Endothelial cell of umbilical vein (primary cell): ENCODE data around the gene SWI5. TPM values are rescaled to one million over a fixed set of nuclear protein-coding genes. Genes with fewer than 3 reads are reported as not detected.
A peak's percentile ranks its signal among the peaks of the same experiment; 100 is the strongest.

Source experiments
- BruUV-seq: library from RNA; stranded (reverse); fragments of 400-500 nt; replicated peaks from 2 replicates; lab custom pipeline; 2021; lab: Mats Ljungman, UMichigan
- CTCF ChIA-PET: fragments of 300-600, 350-600 bp; sonication (Branson Sonifier 250); formaldehyde crosslinking; loops from one replicate; lab custom pipeline; 2021; ENCODE audit warnings: antibody characterized with exemption, inconsistent platforms; lab: Charles Lee
- POLR2A ChIA-PET: fragments of 300-600, 350-600 bp; sonication (Branson Sonifier 250); formaldehyde crosslinking; loops from one replicate; lab custom pipeline; 2021; ENCODE audit warnings: antibody characterized with exemption, inconsistent platforms; lab: Charles Lee
- DNase-seq: peaks from one replicate; pipeline ENCODE4 v3.0.0-alpha.2; 2011; ENCODE audit warnings: low read depth, low spot score
- FAIRE-seq: peaks from 2 replicates; lab custom pipeline; 2011; peaks lifted over from hg19 to GRCh38; lab: Jason Lieb, UNC
- H2AFZ ChIP-seq: 2 replicates; pipeline ENCODE4 v1.6.0; 2012; ENCODE audit warnings: low read depth, low read length, control low read depth, inconsistent platforms
- H3K27ac ChIP-seq: 2 replicates; pipeline ENCODE4 v1.5.1; 2011; ENCODE audit warnings: low read depth, mild to moderate bottlenecking, control low read depth, low read length, moderate library complexity; ENCODE audit not compliant: insufficient read depth
- H3K27me3 ChIP-seq, 2 experiments: 2 replicates each; pipeline versions ENCODE4 v1.6.0 to v1.6.1; 2011; ENCODE audit warnings: low read length in 2 of 2, mixed read lengths in 1 of 2; ENCODE audit not compliant: control insufficient read depth in 2 of 2, insufficient read depth in 2 of 2
- H3K36me3 ChIP-seq, 2 experiments: 2 replicates in 1 of 2; 3 replicates in 1 of 2; pipeline ENCODE4 v1.5.1; 2011; ENCODE audit warnings: low read length in 2 of 2, mild to moderate bottlenecking in 1 of 2, moderate library complexity in 1 of 2; ENCODE audit not compliant: control insufficient read depth in 2 of 2, insufficient read depth in 2 of 2; ENCODE audit errors: extremely low read depth in 1 of 2
- H3K4me1 ChIP-seq: 3 replicates; pipeline ENCODE4 v1.5.1; 2011; ENCODE audit warnings: mild to moderate bottlenecking, low read length; ENCODE audit not compliant: control insufficient read depth, insufficient read depth; ENCODE audit errors: extremely low read depth
- H3K4me2 ChIP-seq: 2 replicates; pipeline ENCODE4 v1.6.1; 2011; ENCODE audit warnings: low read length, control low read depth, mixed read lengths; ENCODE audit not compliant: insufficient read depth
- H3K4me3 ChIP-seq, 3 experiments: fragments of 200-600 bp in 1 of 3; sonication (generic), shearing (Covaris generic) in 1 of 3; replicated peaks in 1 of 3; 2 replicates each; pipeline ENCODE4 v1.5.1; 2011 to 2016; ENCODE audit warnings: control low read depth in 3 of 3, low read length in 3 of 3, mild to moderate bottlenecking in 2 of 3, inconsistent platforms in 1 of 3, low read depth in 1 of 3, moderate library complexity in 1 of 3; ENCODE audit not compliant: insufficient read depth in 1 of 3
- H3K79me2 ChIP-seq: 2 replicates; pipeline ENCODE4 v1.6.0; 2012; ENCODE audit warnings: low read length, inconsistent platforms; ENCODE audit not compliant: control insufficient read depth, insufficient read depth
- H3K9ac ChIP-seq: replicated peaks from 2 replicates; pipeline ENCODE3; 2011; ENCODE audit warnings: low read length, control low read depth; ENCODE audit not compliant: insufficient read depth; ENCODE audit errors: extremely low read depth
- H3K9me1 ChIP-seq: replicated peaks from 3 replicates; pipeline ENCODE4 v1.6.0; 2011; ENCODE audit warnings: mild to moderate bottlenecking, low read length; ENCODE audit not compliant: control insufficient read depth, insufficient read depth; ENCODE audit errors: extremely low read depth
- H3K9me3 ChIP-seq: replicated peaks from 2 replicates; pipeline ENCODE4 v1.5.1; 2012; ENCODE audit warnings: low read length, inconsistent platforms; ENCODE audit not compliant: control insufficient read depth, insufficient read depth
- H4K20me1 ChIP-seq: replicated peaks from 2 replicates; pipeline ENCODE3; 2011; ENCODE audit warnings: mild to moderate bottlenecking, low read length; ENCODE audit not compliant: control insufficient read depth, insufficient read depth; ENCODE audit errors: extremely low read depth
- FOS ChIP-seq: IDR thresholded peaks from 2 replicates; pipeline ENCODE4 v1.6.1; 2011; ENCODE audit warnings: mild to moderate bottlenecking, low read length, moderate library complexity, borderline replicate concordance; ENCODE audit not compliant: insufficient read depth
- JUN ChIP-seq: IDR thresholded peaks from 2 replicates; pipeline ENCODE4 v1.6.1; 2011; ENCODE audit warnings: borderline replicate concordance, low read depth; ENCODE audit not compliant: insufficient read length, insufficient read depth
- POLR2A ChIP-seq: IDR thresholded peaks from 2 replicates; pipeline ENCODE4 v1.6.1; 2012; ENCODE audit warnings: low read depth, mild to moderate bottlenecking, control low read depth, low read length
- POLR2AphosphoS5 ChIP-seq: IDR thresholded peaks from 2 replicates; pipeline ENCODE4 v1.6.1; 2012; ENCODE audit warnings: low read depth, mild to moderate bottlenecking, control low read depth, low read length, moderate library complexity; ENCODE audit not compliant: insufficient read depth
- dilution Hi-C: fragments of 300-500 bp; cut with MboI; formaldehyde crosslinking; loops from one replicate; pipeline ENCODE4 v1.15.0; 2019; ENCODE audit warnings: low sequenced_read_pairs; ENCODE audit not compliant: extremely low pct_ligation_motif_present
- intact Hi-C: fragments of 100-400 bp; cut with micrococcal nuclease; formaldehyde crosslinking; loops from one replicate; pipeline ENCODE4 v1.10.0; 2022
- polyA plus RNA-seq, 4 experiments: library from polyadenylated mRNA; depleted of rRNA in 3 of 4; stranded (reverse) in 3 of 4; unstranded in 1 of 4; fragments of >200 nt; gene quantifications; 2 replicates each; pipeline versions ENCODE4 v1.2.1 to v1.2.3, GENCODE V29; 2011 to 2012; ENCODE audit warnings: missing spikeins in 1 of 4
- total RNA-seq: library from RNA; stranded (reverse); gene quantifications from 2 replicates; pipeline ENCODE4 v1.2.3, GENCODE V29; 2021
- TF ChIP-seq, protein P1 (sequence below), 2 donors: IDR thresholded peaks; 1 replicate in 1 of 2; 2 replicates in 1 of 2; pipeline ENCODE4 v1.5.1; 2011; ENCODE audit warnings: low read length in 2 of 2, mild to moderate bottlenecking in 2 of 2, moderate library complexity in 2 of 2, control low read depth in 1 of 2, inconsistent platforms in 1 of 2, low read depth in 1 of 2; ENCODE audit not compliant: insufficient read depth in 1 of 2; ENCODE audit errors: extremely low read depth in 1 of 2

Gene SWI5
- total and polyA plus RNA-seq, 2 donors (not counting 3 experiments of a cell fraction or from before 2014, with no cell fraction given), result 21.2 to 58.0 TPM

DNA sequence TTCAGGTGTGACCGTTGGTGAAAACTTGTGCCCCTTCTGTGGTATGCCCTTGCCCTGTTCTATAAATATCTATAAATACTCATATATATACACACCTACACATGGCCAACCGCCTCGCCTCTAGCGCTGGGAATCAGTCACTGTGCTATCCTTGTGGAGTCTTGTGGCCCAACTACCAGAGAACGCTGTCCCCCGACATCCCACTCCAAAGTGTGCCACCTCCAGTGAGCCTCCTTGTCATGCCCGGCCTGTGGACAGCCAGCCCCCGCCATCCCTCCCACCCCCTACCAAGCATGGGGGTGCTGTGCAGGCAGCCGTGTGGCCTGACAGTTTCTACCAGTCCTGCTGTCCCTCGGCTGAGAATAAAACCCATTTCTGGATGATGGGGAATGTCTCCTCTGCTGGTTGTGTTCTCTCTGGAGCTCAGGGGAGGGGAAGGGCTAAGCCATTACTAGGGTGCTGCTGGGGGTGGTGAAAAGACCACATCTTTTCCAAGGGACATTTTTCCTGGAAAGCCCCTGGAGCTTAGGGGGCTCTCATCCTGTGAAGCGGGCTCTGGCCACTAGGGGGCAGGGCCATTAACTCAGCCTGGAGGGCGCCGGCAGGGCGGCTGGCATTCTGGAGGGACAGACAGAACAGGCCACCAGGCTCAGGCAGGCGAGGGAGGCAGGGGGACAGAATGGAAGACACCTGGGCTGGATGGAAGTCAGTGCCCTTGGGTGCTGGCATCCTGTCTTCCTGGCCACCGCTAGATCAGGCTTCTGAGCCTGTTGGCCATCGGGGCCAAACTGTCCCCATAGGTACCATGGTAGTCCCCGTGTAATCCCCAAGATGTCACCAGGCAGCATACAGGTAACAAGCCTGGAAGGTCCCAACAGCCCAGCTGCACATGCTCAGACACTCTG, 21.0 kb upstream of the SWI5 start:
- dilution Hi-C loops (no loop called here), intact Hi-C loops (loop anchor here (1.0 kb wide), 2 partner anchors 86 to 157 kb away; no protein-coding TSS in a partner anchor)
- Histone ChIP-seq H3K36me3 (peaks cover 6 to 29% of the 10 kb centered on the region in 2 experiments), H3K4me1 (peaks cover 15% of the 10 kb centered on the region), H3K9ac (no peak overlapping the region), H3K27ac (no peak overlapping the region), H3K27me3 (no peaks in the 10 kb centered on the region), H4K20me1 (no peaks in the 10 kb centered on the region), H3K79me2 (no peaks in the 10 kb centered on the region), H3K4me2 (no peak overlapping the region), H3K9me1 (no peaks in the 10 kb centered on the region), H3K9me3 (no peaks in the 10 kb centered on the region), H3K4me3 (no peak overlapping the region), H2AFZ (no peak overlapping the region)
- TF ChIP-seq POLR2A (peak; percentile 20), POLR2AphosphoS5 (no peak), FOS (no peak), JUN (no peak)
- TF ChIP-seq, protein P1, sequence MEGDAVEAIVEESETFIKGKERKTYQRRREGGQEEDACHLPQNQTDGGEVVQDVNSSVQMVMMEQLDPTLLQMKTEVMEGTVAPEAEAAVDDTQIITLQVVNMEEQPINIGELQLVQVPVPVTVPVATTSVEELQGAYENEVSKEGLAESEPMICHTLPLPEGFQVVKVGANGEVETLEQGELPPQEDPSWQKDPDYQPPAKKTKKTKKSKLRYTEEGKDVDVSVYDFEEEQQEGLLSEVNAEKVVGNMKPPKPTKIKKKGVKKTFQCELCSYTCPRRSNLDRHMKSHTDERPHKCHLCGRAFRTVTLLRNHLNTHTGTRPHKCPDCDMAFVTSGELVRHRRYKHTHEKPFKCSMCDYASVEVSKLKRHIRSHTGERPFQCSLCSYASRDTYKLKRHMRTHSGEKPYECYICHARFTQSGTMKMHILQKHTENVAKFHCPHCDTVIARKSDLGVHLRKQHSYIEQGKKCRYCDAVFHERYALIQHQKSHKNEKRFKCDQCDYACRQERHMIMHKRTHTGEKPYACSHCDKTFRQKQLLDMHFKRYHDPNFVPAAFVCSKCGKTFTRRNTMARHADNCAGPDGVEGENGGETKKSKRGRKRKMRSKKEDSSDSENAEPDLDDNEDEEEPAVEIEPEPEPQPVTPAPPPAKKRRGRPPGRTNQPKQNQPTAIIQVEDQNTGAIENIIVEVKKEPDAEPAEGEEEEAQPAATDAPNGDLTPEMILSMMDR (IDR thresholded peaks at IDR 0.05; ENCODE audit: extremely low read depth in 1 of 2, insufficient read depth in 1 of 2, low read depth in 1 of 2, low read length in 2 of 2), result peak; percentile 88 to 93
- ChIA-PET CTCF (interaction anchor here (0.6 to 1.8 kb wide), 25 partner anchors 9 to 157 kb away, joined by 3 to 11 read pairs (median 4); partner anchors contain the start of genes GOLGA2, SWI5 and URM1), POLR2A (no interaction called here)
- FAIRE-seq, result peak; percentile 67
- DNase-seq, result peak; percentile 53
- no TSS peak for BruUV-seq
